ENCODE results near the gene KRTAP20-3.

DNA sequence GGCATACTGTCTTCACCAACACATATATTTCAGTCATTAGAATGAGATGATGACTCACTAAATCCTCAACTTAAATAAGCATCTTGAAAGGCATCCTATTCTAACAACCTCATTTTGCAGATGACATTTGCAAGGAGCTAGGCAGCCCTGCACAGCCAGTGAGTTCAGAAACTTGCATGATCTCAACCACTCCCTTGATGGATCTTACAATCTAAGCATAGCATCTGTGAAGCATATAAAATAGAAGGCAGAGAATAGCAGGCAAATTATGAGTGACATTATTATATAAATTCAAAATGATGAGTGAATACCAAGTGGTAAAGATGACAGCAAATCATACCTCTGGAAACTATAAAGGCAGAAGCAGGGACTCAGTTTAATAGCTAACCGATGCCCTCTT lies 31.6 kb downstream of the KRTAP20-3 start:
- TF ChIP-seq POLR2AphosphoS5 (IDR thresholded peaks at IDR 0.05) (no peak), POLR2A (IDR thresholded peaks at IDR 0.05) (no peak), EP300 (IDR thresholded peaks at IDR 0.05) (no peak)
- TF ChIP-seq, protein P1, sequence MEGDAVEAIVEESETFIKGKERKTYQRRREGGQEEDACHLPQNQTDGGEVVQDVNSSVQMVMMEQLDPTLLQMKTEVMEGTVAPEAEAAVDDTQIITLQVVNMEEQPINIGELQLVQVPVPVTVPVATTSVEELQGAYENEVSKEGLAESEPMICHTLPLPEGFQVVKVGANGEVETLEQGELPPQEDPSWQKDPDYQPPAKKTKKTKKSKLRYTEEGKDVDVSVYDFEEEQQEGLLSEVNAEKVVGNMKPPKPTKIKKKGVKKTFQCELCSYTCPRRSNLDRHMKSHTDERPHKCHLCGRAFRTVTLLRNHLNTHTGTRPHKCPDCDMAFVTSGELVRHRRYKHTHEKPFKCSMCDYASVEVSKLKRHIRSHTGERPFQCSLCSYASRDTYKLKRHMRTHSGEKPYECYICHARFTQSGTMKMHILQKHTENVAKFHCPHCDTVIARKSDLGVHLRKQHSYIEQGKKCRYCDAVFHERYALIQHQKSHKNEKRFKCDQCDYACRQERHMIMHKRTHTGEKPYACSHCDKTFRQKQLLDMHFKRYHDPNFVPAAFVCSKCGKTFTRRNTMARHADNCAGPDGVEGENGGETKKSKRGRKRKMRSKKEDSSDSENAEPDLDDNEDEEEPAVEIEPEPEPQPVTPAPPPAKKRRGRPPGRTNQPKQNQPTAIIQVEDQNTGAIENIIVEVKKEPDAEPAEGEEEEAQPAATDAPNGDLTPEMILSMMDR (IDR thresholded peaks at IDR 0.05), result no peak
